A549 treated with AZD9567 at 1 μM for 4 hours (cell line): ENCODE results near the gene COMMD6. TPM values are rescaled to one million over a fixed set of nuclear protein-coding genes. Genes with fewer than 3 reads are reported as not detected.

Source experiments
- total RNA-seq: library from RNA; stranded (reverse); fragments of 200-300 nt; extraction: Qiagen RNA extraction; gene quantifications from 5 replicates; pipeline ENCODE4 v1.2.3, GENCODE V29; 2022; ENCODE audit not compliant: insufficient read depth

Gene COMMD6
- 138 to 159 TPM (median 157 TPM) in 5 replicates for total RNA-seq

DNA sequence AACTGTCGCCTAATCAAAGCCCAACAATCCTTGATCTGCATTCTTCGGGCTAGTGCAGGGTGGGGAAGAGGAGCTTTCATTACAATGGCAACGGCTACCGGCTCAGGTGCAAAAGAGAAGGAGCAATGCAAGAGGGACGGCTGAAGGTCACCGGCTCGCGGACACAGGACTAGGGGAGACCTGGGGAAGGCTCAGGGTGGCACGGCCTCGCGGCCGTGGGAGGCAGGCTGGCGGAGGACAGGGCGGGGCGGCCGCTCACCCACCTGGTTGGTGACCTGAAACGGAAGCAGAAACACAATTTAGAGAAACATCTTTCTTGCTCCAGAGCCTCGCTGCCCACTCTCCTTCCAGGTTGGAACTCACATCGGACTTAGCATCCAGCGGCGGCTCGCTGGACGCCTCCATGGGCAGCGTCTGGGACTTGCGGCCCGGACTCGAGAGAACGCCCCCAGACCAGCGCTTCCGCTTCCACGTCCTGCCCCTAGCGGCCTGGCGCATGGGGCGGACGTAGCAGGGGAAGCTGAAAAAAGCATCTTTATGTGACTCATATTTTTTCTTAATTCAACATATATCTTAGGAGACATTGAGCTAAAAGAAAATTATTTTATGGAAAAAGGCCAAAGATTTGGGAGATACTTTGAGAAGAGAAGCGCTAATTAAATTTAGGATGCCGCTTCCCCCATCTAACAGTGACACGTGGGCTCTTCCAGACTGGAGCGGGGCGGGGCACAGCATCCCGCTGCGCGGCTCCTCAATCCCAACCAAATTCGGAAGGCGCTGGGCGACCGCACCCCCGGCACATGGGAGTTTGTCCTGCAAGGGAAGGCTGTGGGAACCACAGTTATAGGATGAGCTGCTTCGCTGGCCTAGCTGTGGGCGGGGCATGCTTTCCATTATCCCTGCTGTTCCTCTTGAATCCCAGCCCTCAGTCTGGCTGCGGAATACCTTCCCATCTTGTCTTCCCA is at the start of gene COMMD6:
TSS of gene COMMD6 (minus strand) at position 441 of the 965 bp plus-strand sequence. CDS start at position 405, 36 bp downstream.

DNA sequence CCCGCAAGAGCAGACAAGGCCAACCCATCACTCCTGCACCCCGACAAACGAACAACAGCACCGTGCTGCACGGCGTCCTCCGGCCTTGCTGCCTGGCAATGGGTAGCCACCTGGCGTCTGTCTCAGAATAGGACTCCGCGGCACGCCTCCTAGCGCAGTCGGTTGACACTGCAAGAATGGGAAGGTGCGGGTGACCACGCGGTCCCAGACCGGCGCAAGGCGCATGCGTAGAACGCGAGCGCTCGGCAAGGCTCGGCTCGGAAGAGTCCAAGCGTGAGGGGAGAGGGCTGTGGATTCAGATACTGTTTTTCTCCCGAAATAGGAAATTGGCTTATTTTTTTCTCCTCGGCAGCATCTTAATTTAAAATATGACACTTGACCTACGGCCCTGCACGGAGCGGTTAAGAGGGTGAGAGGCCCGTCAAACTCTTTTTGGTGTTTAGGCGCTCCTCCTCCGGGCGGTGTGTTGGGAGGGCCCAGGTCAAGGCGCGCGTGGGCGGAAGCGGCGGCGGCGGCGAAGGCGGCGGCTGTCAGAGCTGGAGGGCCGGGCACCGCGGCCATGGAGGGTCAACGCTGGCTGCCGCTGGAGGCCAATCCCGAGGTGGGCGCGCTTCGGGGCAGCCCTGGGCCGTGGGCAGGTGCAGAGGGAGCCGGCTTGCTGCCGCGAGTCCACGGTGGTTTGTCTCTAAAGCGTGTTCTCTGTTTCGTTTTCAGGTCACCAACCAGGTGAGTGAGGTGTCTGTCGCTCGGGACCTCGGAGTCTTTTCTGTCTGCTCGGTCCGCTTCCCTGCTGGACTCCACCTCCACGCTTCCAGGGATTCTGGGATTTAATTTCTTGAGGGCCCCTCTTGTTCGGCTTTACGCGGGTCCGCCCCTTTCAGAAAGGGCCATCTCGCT is 11.9 kb upstream of the COMMD6 start, which contains the start of gene UCHL3:
TSS of gene UCHL3 (plus strand) at position 530 of the 897 bp plus-strand sequence. CDS start at position 560, 30 bp downstream.

DNA sequence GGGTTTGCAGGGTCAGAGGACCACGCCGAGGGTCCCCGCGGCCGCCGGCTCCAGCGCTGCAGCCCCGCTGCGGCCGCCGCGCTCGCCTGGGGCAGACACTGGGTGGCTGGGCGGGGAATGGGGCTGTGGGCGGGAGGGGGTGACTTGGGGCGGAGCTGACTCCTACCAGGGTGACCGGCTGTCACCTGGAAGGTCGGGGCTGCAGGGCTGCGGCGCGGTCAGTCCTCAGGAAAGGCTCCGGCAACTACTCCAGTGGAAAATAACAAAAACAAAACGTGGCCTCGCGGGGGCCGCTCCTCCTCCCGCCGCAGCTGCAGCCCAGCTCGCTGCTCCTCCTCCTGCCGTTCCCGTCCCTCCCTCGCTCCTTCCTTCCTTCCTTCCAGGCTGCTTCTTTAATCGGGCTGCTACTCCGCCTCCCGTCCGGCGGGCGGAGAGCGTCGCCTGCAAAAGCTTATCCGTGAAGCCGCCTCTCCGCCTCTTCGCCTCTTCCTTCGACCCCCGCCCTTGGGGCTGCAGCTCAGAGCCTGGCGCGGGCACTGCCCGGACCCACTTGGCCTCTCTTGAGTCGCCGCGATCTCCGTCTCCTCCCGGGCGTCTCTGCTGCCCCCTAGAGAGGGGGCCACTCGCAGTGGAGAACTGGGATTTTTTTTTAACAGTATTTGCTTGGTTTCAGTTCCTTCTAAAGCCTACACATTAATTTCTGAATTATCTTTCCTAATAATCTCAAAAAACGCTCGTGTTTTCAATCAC is 55.4 kb downstream of the COMMD6 start, which contains the start of gene TBC1D4:
TSS of gene TBC1D4 (minus strand) at position 100 of the 750 bp plus-strand sequence. CDS start 402 bp downstream, outside the sequence.

Other genes starting within 250 kb of the COMMD6 start
- gene TBC1D4, start 55.7 kb downstream of the COMMD6 start, total RNA-seq, result 13.5 to 22.6 TPM (median 15.4 TPM) in 5 replicates
- 45.2 to 50.7 TPM (median 49.8 TPM) in 5 replicates for gene UCHL3, start 11.9 kb upstream of the COMMD6 start, total RNA-seq
- 30.0 to 39.9 TPM (median 33.2 TPM) in 5 replicates for gene LMO7, start 98.5 kb upstream of the COMMD6 start, total RNA-seq